ENCODE data around the gene INPP4B. TPM values are rescaled to one million over a fixed set of nuclear protein-coding genes. Genes with fewer than 3 reads are reported as not detected.

The INPP4B gene
- polyA plus RNA-seq, 1 of the 3 experiments (the other 2 are of a cell fraction) = 0.08 TPM

DNA sequence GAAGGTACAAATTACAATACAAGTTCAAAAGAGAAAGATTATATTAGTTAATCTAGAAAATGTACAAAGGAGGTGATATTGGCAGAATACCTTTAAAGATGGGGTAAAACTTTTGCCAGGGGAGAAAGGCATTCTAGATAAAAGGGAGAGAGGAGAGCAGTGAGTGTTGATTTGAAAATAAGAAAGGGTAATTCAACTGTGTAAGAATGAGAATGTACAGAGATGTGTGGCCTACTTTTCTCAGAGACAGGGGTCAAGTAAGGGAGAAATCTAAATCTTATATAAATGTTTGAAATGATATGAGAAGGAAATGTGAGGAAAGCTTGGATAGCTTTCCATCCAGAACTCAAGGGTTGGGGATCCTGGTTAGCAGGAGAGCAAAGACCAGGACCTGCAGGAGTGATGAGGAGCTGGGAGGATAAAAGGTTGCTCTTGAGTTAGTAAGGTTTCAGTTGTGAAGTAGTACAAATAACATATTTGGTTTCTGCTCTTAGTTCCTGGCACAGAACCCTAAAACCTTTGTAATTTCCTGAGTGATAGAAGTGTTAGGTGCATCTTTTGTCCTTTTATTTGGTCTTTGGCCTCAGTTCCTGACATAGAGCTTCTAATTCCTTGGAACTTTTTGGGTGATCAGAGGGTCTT lies 489.9 kb downstream of the INPP4B start:
- Histone ChIP-seq H3K9ac (no peak overlapping the region), H3K79me2 (ENCODE audit: insufficient read depth) (no peaks in the 10 kb centered on the region), H2AFZ (ENCODE audit: low read depth) (no peak overlapping the region), H3K27ac (ENCODE audit: low read depth in 2 of 2, low read length in 1 of 2) (no peak overlapping the region), H3K9me3 (no peaks in the 10 kb centered on the region), H3K4me3 (ENCODE audit: low read depth in 2 of 2, low read length in 1 of 2) (no peak overlapping the region), H3K27me3 (ENCODE audit: insufficient read depth) (no peaks in the 10 kb centered on the region), H4K20me1 (ENCODE audit: insufficient read depth) (no peaks in the 10 kb centered on the region), H3K4me2 (no peak overlapping the region), H3K36me3 (replicated peaks in 1 of 2; ENCODE audit: control insufficient read depth in 1 of 2, insufficient read depth in 2 of 2, low read length in 1 of 2) (no peaks in the 10 kb centered on the region), H3K4me1 (ENCODE audit: control insufficient read depth in 1 of 2, insufficient read depth in 2 of 2, low read depth in 1 of 2, low read length in 1 of 2) (peaks cover 0 to 12% of the 10 kb centered on the region in 2 experiments; a peak in 1 of 4 replicates), H3K9me2 (no peaks in the 10 kb centered on the region), H3F3A (replicated peaks; ENCODE audit: insufficient read depth) (no peaks in the 10 kb centered on the region)
- ChIA-PET CTCF (interaction anchor here (1.1 to 6.2 kb wide), 2 partner anchors 73 to 364 kb away, joined by 3 to 55 read pairs; no protein-coding TSS in a partner anchor), POLR2A (interaction anchor here (0.8 kb wide), 1 partner anchor 52 kb away, joined by 4 read pairs; no protein-coding TSS in a partner anchor)
- no peak for DNase-seq
- no peak for TF ChIP-seq MXI1 (IDR thresholded peaks at IDR 0.05; ENCODE audit: low read depth, low read length)
- TF ChIP-seq POLR2AphosphoS5 (IDR thresholded peaks at IDR 0.05; ENCODE audit: low read depth, low read length) = no peak
- TF ChIP-seq, protein P1, sequence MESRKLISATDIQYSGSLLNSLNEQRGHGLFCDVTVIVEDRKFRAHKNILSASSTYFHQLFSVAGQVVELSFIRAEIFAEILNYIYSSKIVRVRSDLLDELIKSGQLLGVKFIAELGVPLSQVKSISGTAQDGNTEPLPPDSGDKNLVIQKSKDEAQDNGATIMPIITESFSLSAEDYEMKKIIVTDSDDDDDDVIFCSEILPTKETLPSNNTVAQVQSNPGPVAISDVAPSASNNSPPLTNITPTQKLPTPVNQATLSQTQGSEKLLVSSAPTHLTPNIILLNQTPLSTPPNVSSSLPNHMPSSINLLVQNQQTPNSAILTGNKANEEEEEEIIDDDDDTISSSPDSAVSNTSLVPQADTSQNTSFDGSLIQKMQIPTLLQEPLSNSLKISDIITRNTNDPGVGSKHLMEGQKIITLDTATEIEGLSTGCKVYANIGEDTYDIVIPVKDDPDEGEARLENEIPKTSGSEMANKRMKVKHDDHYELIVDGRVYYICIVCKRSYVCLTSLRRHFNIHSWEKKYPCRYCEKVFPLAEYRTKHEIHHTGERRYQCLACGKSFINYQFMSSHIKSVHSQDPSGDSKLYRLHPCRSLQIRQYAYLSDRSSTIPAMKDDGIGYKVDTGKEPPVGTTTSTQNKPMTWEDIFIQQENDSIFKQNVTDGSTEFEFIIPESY (IDR thresholded peaks at IDR 0.05; ENCODE audit: borderline replicate concordance, low read depth) = no peak
- TF ChIP-seq, protein P2, sequence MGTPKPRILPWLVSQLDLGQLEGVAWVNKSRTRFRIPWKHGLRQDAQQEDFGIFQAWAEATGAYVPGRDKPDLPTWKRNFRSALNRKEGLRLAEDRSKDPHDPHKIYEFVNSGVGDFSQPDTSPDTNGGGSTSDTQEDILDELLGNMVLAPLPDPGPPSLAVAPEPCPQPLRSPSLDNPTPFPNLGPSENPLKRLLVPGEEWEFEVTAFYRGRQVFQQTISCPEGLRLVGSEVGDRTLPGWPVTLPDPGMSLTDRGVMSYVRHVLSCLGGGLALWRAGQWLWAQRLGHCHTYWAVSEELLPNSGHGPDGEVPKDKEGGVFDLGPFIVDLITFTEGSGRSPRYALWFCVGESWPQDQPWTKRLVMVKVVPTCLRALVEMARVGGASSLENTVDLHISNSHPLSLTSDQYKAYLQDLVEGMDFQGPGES (IDR thresholded peaks at IDR 0.05; ENCODE audit: low read depth, low read length) = no peak
- TF ChIP-seq TAF1 (IDR thresholded peaks at IDR 0.05; ENCODE audit: borderline replicate concordance, low read depth, low read length) = no peak
- no peak for TF ChIP-seq FOXM1 (IDR thresholded peaks at IDR 0.05; ENCODE audit: low read depth)
- no peak for TF ChIP-seq CHD2 (IDR thresholded peaks at IDR 0.05; ENCODE audit: low read length, partially characterized antibody)
- TF ChIP-seq RXRA (IDR thresholded peaks at IDR 0.05; ENCODE audit: borderline replicate concordance, low read depth) = no peak
- TF ChIP-seq NFIC (IDR thresholded peaks at IDR 0.05; ENCODE audit: borderline replicate concordance) = no peak
- no peak for TF ChIP-seq NRF1 (IDR thresholded peaks at IDR 0.05; ENCODE audit: low read depth, low read length)
- no peak for TF ChIP-seq YY1 (IDR thresholded peaks at IDR 0.05; ENCODE audit: low read depth)
- TF ChIP-seq TCF12 (IDR thresholded peaks at IDR 0.05) = no peak
- TF ChIP-seq PBX3 (IDR thresholded peaks at IDR 0.05) = no peak
- no peak for TF ChIP-seq FOXJ3 (CRISPR knock-in tag; IDR thresholded peaks at IDR 0.05)
- TF ChIP-seq, protein P3, sequence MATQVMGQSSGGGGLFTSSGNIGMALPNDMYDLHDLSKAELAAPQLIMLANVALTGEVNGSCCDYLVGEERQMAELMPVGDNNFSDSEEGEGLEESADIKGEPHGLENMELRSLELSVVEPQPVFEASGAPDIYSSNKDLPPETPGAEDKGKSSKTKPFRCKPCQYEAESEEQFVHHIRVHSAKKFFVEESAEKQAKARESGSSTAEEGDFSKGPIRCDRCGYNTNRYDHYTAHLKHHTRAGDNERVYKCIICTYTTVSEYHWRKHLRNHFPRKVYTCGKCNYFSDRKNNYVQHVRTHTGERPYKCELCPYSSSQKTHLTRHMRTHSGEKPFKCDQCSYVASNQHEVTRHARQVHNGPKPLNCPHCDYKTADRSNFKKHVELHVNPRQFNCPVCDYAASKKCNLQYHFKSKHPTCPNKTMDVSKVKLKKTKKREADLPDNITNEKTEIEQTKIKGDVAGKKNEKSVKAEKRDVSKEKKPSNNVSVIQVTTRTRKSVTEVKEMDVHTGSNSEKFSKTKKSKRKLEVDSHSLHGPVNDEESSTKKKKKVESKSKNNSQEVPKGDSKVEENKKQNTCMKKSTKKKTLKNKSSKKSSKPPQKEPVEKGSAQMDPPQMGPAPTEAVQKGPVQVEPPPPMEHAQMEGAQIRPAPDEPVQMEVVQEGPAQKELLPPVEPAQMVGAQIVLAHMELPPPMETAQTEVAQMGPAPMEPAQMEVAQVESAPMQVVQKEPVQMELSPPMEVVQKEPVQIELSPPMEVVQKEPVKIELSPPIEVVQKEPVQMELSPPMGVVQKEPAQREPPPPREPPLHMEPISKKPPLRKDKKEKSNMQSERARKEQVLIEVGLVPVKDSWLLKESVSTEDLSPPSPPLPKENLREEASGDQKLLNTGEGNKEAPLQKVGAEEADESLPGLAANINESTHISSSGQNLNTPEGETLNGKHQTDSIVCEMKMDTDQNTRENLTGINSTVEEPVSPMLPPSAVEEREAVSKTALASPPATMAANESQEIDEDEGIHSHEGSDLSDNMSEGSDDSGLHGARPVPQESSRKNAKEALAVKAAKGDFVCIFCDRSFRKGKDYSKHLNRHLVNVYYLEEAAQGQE (IDR thresholded peaks at IDR 0.05; ENCODE audit: low read depth, low read length) = no peak
- no peak for TF ChIP-seq TEAD4 (IDR thresholded peaks at IDR 0.05; ENCODE audit: borderline replicate concordance, insufficient read depth)
